GM21526 (cell line): ENCODE measurements around the gene MIXL1.

Source experiments
- ATAC-seq: cut with Tn5 transposase; IDR thresholded peaks from one replicate; pipeline ENCODE4 v1.9.1; 2021; ENCODE audit warnings: moderate library complexity; ENCODE audit not compliant: unreplicated experiment, low FRiP score

Gene MIXL1

DNA sequence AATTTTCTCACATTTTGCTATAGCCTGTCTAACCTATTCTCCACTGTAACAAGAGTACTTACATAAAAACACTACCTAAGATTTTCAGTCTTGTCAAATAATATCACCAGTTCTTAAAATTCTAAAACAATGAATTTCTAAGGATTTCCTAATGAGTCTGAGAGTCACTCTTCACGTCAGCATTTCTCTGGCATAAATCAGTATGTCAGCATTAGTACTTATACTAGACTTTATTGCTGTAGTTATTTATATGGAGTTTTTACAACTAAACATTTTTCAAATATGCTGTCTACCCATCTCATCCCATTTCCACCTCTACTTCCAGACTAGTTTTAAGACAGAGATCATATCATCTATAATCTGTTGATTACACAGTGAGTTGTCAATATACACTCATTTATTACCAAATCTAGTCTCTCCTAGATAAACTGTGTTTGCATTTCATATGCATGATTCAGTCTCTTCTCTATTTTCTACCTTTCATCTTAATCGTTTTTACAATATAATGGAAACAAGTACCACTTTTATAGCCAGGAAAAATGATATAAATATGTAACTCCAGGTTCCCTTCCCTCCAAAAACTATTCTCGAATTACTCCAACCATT lies 52.7 kb downstream of the MIXL1 start:
- ATAC-seq, result no peak
